PC-9 (cell line): ENCODE data around the gene CPAMD8. TPM values are rescaled to one million over a fixed set of nuclear protein-coding genes. Genes with fewer than 3 reads are reported as not detected.

ENCODE experiments used
- BruUV-seq: library from RNA; stranded (reverse); fragments of 400-500 nt; replicated peaks from 2 replicates; lab custom pipeline; 2021; lab: Mats Ljungman, UMichigan
- CTCF ChIA-PET: fragments of 300-600 bp; sonication (Branson Sonifier 250); formaldehyde crosslinking; loops from one replicate; lab custom pipeline; 2022; ENCODE audit warnings: antibody characterized with exemption; lab: Charles Lee
- POLR2A ChIA-PET: fragments of 300-600 bp; sonication (Branson Sonifier 250); formaldehyde crosslinking; loops from one replicate; lab custom pipeline; 2022; ENCODE audit warnings: antibody characterized with exemption; ENCODE audit not compliant: unreplicated experiment; lab: Charles Lee
- DNase-seq, 2 experiments: peaks; one replicate each; pipeline versions ENCODE4 v3.0.0 to v3.0.0-alpha.2; 2015 to 2022; ENCODE audit warnings: mixed read lengths in 1 of 2
- H2AFZ ChIP-seq: fragments of 200-600 bp; sonication (generic); 2 replicates; pipeline ENCODE4 v1.8.1; 2017; ENCODE audit warnings: antibody characterized with exemption
- H3F3A ChIP-seq: fragments of 200-600 bp; sonication (generic); 2 replicates; pipeline ENCODE4 v1.8.1; 2017; ENCODE audit warnings: antibody characterized with exemption, mild to moderate bottlenecking, low read depth; ENCODE audit not compliant: insufficient read depth
- H3K27ac ChIP-seq: fragments of 200-600 bp; sonication (generic); 2 replicates; pipeline ENCODE4 v1.6.1; 2016; ENCODE audit warnings: mixed run types
- H3K27me3 ChIP-seq: fragments of 200-600 bp; sonication (generic); 2 replicates; pipeline ENCODE4 v1.6.1; 2016; ENCODE audit warnings: low read depth, mixed run types; ENCODE audit not compliant: insufficient read depth
- H3K36me3 ChIP-seq: fragments of 200-600 bp; sonication (generic); 2 replicates; pipeline ENCODE4 v1.6.1; 2016; ENCODE audit warnings: low read depth, mixed run types
- H3K4me1 ChIP-seq: fragments of 200-600 bp; sonication (generic); replicated peaks from 2 replicates; pipeline ENCODE4 v1.6.1; 2016; ENCODE audit warnings: mixed run types; ENCODE audit not compliant: insufficient read depth
- H3K4me2 ChIP-seq: fragments of 200-600 bp; sonication (generic); 2 replicates; pipeline ENCODE4 v1.6.1; 2017; ENCODE audit warnings: mixed run types
- H3K4me3 ChIP-seq: fragments of 200-600 bp; sonication (generic); 2 replicates; pipeline ENCODE4 v1.6.1; 2016; ENCODE audit warnings: mixed run types
- H3K79me2 ChIP-seq: fragments of 200-600 bp; sonication (generic); 2 replicates; pipeline ENCODE4 v1.6.1; 2017; ENCODE audit warnings: low read depth, mixed run types
- H3K9me2 ChIP-seq: fragments of 200-600 bp; sonication (generic); 2 replicates; pipeline ENCODE4 v1.8.1; 2017; ENCODE audit warnings: mild to moderate bottlenecking; ENCODE audit not compliant: insufficient read depth
- H3K9me3 ChIP-seq: fragments of 200-600 bp; sonication (generic); 2 replicates; pipeline ENCODE4 v1.8.1; 2016; ENCODE audit warnings: low read depth; ENCODE audit not compliant: insufficient read depth
- H4K20me1 ChIP-seq: fragments of 200-600 bp; sonication (generic); 2 replicates; pipeline ENCODE4 v1.8.1; 2017; ENCODE audit not compliant: insufficient read depth
- CTCF ChIP-seq: fragments of 200-600 bp; sonication (generic); conservative IDR thresholded peaks from 2 replicates; pipeline ENCODE4 v1.6.1; 2017; ENCODE audit warnings: mixed run types, antibody characterized with exemption, mild to moderate bottlenecking, moderate library complexity
- EZH2 ChIP-seq: fragments of 200-600 bp; sonication (generic); IDR thresholded peaks from 2 replicates; pipeline ENCODE4 v1.8.0; 2017; ENCODE audit warnings: antibody characterized with exemption, low read depth
- intact Hi-C: fragments of 100-400 bp; cut with micrococcal nuclease; formaldehyde crosslinking; loops from one replicate; pipeline ENCODE4 v1.10.0; 2022; ENCODE audit not compliant: unreplicated experiment
- total RNA-seq: library from RNA; stranded (reverse); gene quantifications from 2 replicates; pipeline ENCODE4 v1.2.3, GENCODE V29; 2021

CPAMD8 gene
- total RNA-seq, 1 experiment from 2014 or later = 25.8 TPM

GRCh38 chr19:16908759-16909158 is 117.9 kb downstream of the CPAMD8 start:
- CTCF ChIA-PET = no interaction called here
- H3K79me2 ChIP-seq = no peaks in the 10 kb centered on the region
- no peak overlapping the region for H3K4me2 ChIP-seq
- DNase-seq = no peak
- no peaks in the 10 kb centered on the region; the same call in 1 of the 2 replicates for H3K36me3 ChIP-seq
- intact Hi-C loops = no loop called here
- no peak for TF ChIP-seq EZH2
- TF ChIP-seq CTCF = no peak
- H4K20me1 ChIP-seq = no peaks in the 10 kb centered on the region
- H3K4me3 ChIP-seq = no peak overlapping the region
- no peaks in the 10 kb centered on the region for H3K27me3 ChIP-seq
- H3K27ac ChIP-seq = no peak overlapping the region
- no peak overlapping the region for H2AFZ ChIP-seq
- H3K9me2 ChIP-seq = no peaks in the 10 kb centered on the region
- POLR2A ChIA-PET = interaction anchor here (0.6 kb wide), 1 partner anchor 29 kb away, joined by 4 read pairs; no protein-coding TSS in a partner anchor
- H3F3A ChIP-seq = no peaks in the 10 kb centered on the region
- no peaks in the 10 kb centered on the region for H3K4me1 ChIP-seq
- peaks cover 17% of the 10 kb centered on the region for H3K9me3 ChIP-seq
- no TSS peak for BruUV-seq

- POLR2A ChIA-PET = no interaction called here
- no TSS peak for BruUV-seq
Measured at GRCh38 chr19:16904599-16904998, 122.0 kb downstream of the CPAMD8 start.

GRCh38 chr19:16903347-16903746 is 123.3 kb downstream of the CPAMD8 start:
- TF ChIP-seq CTCF (no peak), EZH2 (no peak)
- no peak overlapping the region for H3K27ac ChIP-seq
- H3K4me1 ChIP-seq = no peaks in the 10 kb centered on the region
- no peak overlapping the region for H3K4me3 ChIP-seq
- no peaks in the 10 kb centered on the region for H3K9me2 ChIP-seq
- no peaks in the 10 kb centered on the region for H3K9me3 ChIP-seq
- no peak overlapping the region for H2AFZ ChIP-seq
- peaks cover 17% of the 10 kb centered on the region for H3F3A ChIP-seq
- POLR2A ChIA-PET = no interaction called here
- H3K27me3 ChIP-seq = no peaks in the 10 kb centered on the region
- CTCF ChIA-PET = interaction anchor here (0.5 kb wide), 1 partner anchor 195 kb away, joined by 5 read pairs; no protein-coding TSS in a partner anchor
- H3K79me2 ChIP-seq = no peaks in the 10 kb centered on the region
- intact Hi-C loops = no loop called here
- no peaks in the 10 kb centered on the region for H4K20me1 ChIP-seq
- BruUV-seq = no TSS peak
- H3K36me3 ChIP-seq = no peaks in the 10 kb centered on the region; the same call in 1 of the 2 replicates
- H3K4me2 ChIP-seq = no peak overlapping the region
- no peak for DNase-seq

More at GRCh38 chr19:16904599-16904998, 122.0 kb downstream of the CPAMD8 start:
- Histone ChIP-seq H3K4me1 (no peaks in the 10 kb centered on the region), H3K9me3 (no peaks in the 10 kb centered on the region), H2AFZ (no peak overlapping the region), H3F3A (peaks cover 4% of the 10 kb centered on the region; the same call in 1 of the 2 replicates), H3K36me3 (no peaks in the 10 kb centered on the region; the same call in 1 of the 2 replicates), H3K4me2 (no peak overlapping the region), H3K9me2 (no peaks in the 10 kb centered on the region), H3K79me2 (no peaks in the 10 kb centered on the region), H3K27ac (no peak overlapping the region), H4K20me1 (no peaks in the 10 kb centered on the region), H3K27me3 (no peaks in the 10 kb centered on the region), H3K4me3 (no peak overlapping the region)
- intact Hi-C loops = no loop called here
- DNase-seq = no peak
- TF ChIP-seq EZH2 (no peak), CTCF (no peak)
- CTCF ChIA-PET = no interaction called here
